ENCODE results near the gene ELAVL2. TPM values are rescaled to one million over a fixed set of nuclear protein-coding genes. Genes with fewer than 3 reads are reported as not detected.

The ELAVL2 gene
- total RNA-seq, 4 donors from 2014 or later, result under 0.01 to 1.4 (median 0.84) TPM

DNA sequence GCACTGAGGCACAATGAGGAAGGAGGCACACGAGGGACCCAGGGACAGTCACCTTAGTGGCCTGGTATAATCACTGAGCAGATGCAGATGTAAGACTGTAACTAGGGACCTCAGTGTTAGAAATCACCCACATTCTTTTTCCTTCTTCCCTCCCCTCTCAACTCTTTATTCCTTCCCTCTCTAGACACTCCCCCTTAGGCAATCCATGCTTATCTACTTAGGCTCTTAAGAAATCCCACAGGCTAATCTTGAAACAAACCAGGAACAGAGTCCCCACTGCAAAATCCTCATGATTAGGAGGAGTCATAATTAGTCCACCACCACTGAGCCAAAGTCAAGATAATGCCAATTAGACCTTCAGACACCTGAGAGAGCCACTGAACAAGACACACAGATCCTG, 84.7 kb downstream of the ELAVL2 start:
- no peak for DNase-seq (ENCODE audit: extremely low spot score)
- TF ChIP-seq POLR2AphosphoS5 (IDR thresholded peaks at IDR 0.05) (no peak), EP300 (IDR thresholded peaks at IDR 0.05) (no peak), POLR2A (IDR thresholded peaks at IDR 0.05; ENCODE audit: low read depth) (no peak)
- TF ChIP-seq, protein P1, sequence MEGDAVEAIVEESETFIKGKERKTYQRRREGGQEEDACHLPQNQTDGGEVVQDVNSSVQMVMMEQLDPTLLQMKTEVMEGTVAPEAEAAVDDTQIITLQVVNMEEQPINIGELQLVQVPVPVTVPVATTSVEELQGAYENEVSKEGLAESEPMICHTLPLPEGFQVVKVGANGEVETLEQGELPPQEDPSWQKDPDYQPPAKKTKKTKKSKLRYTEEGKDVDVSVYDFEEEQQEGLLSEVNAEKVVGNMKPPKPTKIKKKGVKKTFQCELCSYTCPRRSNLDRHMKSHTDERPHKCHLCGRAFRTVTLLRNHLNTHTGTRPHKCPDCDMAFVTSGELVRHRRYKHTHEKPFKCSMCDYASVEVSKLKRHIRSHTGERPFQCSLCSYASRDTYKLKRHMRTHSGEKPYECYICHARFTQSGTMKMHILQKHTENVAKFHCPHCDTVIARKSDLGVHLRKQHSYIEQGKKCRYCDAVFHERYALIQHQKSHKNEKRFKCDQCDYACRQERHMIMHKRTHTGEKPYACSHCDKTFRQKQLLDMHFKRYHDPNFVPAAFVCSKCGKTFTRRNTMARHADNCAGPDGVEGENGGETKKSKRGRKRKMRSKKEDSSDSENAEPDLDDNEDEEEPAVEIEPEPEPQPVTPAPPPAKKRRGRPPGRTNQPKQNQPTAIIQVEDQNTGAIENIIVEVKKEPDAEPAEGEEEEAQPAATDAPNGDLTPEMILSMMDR (IDR thresholded peaks at IDR 0.05), result no peak
- Histone ChIP-seq H3K27ac (replicated peaks in 1 of 4) (no peak overlapping the region), H3K9me3 (no peaks in the 10 kb centered on the region), H3K27me3 (no peaks in the 10 kb centered on the region), H3K4me1 (peaks cover 0 to 11% (median 3%) of the 10 kb centered on the region in 4 donors), H3K4me3 (no peak overlapping the region), H3K36me3 (no peaks in the 10 kb centered on the region)
- 80% methylated on average over 1 of the region's 1 CpG for WGBS
- intact Hi-C loops (cut with DNase I), result no loop called here

- Histone ChIP-seq H3K4me3 (no peak overlapping the region), H3K27me3 (no peaks in the 10 kb centered on the region), H3K9me3 (no peaks in the 10 kb centered on the region), H3K4me1 (peaks cover 0 to 11% (median 3%) of the 10 kb centered on the region in 4 donors), H3K27ac (replicated peaks in 1 of 4) (no peak overlapping the region), H3K36me3 (no peaks in the 10 kb centered on the region)
- WGBS, result 77% methylated on average over 2 of the region's 2 CpGs
- no peak for DNase-seq (ENCODE audit: extremely low spot score)
- TF ChIP-seq POLR2AphosphoS5 (IDR thresholded peaks at IDR 0.05) (no peak), POLR2A (IDR thresholded peaks at IDR 0.05; ENCODE audit: low read depth) (no peak), EP300 (IDR thresholded peaks at IDR 0.05) (no peak)
- TF ChIP-seq, protein P1 (IDR thresholded peaks at IDR 0.05), result no peak
- intact Hi-C loops (cut with DNase I), result no loop called here
Observed at GRCh38 chr9:23740531-23740930, 85.5 kb downstream of the ELAVL2 start.

GRCh38 chr9:23739753-23740152, 86.3 kb downstream of the ELAVL2 start:
- TF ChIP-seq, protein P1 (IDR thresholded peaks at IDR 0.05), result no peak
- TF ChIP-seq POLR2AphosphoS5 (IDR thresholded peaks at IDR 0.05) (no peak), EP300 (IDR thresholded peaks at IDR 0.05) (no peak), POLR2A (IDR thresholded peaks at IDR 0.05; ENCODE audit: low read depth) (no peak)
- intact Hi-C loops (cut with DNase I), result no loop called here

GRCh38 chr9:23736293-23736692, 89.7 kb downstream of the ELAVL2 start:
- no peaks in the 10 kb centered on the region for H3K27me3 ChIP-seq
- no peaks in the 10 kb centered on the region for H3K4me1 ChIP-seq
- no peaks in the 10 kb centered on the region for H3K9me3 ChIP-seq
- intact Hi-C loops (cut with DNase I), result no loop called here
- no peak overlapping the region for H3K27ac ChIP-seq (replicated peaks in 1 of 4)
- WGBS, result 87% methylated on average over 5 of the region's 5 CpGs
- TF ChIP-seq, protein P1 (IDR thresholded peaks at IDR 0.05), result no peak
- no peak for TF ChIP-seq POLR2AphosphoS5 (IDR thresholded peaks at IDR 0.05)
- no peak for TF ChIP-seq EP300 (IDR thresholded peaks at IDR 0.05)
- TF ChIP-seq POLR2A (IDR thresholded peaks at IDR 0.05; ENCODE audit: low read depth), result no peak
- H3K36me3 ChIP-seq, result no peaks in the 10 kb centered on the region
- DNase-seq (ENCODE audit: extremely low spot score), result no peak
- H3K4me3 ChIP-seq, result no peak overlapping the region

More at GRCh38 chr9:23739753-23740152, 86.3 kb downstream of the ELAVL2 start:
- H3K4me1 ChIP-seq, result peaks cover 0 to 11% (median 3%) of the 10 kb centered on the region in 4 donors
- H3K4me3 ChIP-seq, result no peak overlapping the region
- 82% methylated on average over 3 of the region's 3 CpGs for WGBS
- no peaks in the 10 kb centered on the region for H3K36me3 ChIP-seq
- H3K27me3 ChIP-seq, result no peaks in the 10 kb centered on the region
- DNase-seq (ENCODE audit: extremely low spot score), result no peak
- no peaks in the 10 kb centered on the region for H3K9me3 ChIP-seq
- H3K27ac ChIP-seq (replicated peaks in 1 of 4), result no peak overlapping the region

GRCh38 chr9:23733495-23734078, 92.5 kb downstream of the ELAVL2 start:
- no peak for DNase-seq (ENCODE audit: extremely low spot score)
- intact Hi-C loops (cut with DNase I), result no loop called here
- H3K9me3 ChIP-seq, result no peaks in the 10 kb centered on the region
- H3K4me1 ChIP-seq, result no peaks in the 10 kb centered on the region
- 92% methylated on average over 2 of the region's 2 CpGs for WGBS
- TF ChIP-seq EP300 (IDR thresholded peaks at IDR 0.05), result no peak
- TF ChIP-seq POLR2A (IDR thresholded peaks at IDR 0.05; ENCODE audit: low read depth), result no peak
- TF ChIP-seq POLR2AphosphoS5 (IDR thresholded peaks at IDR 0.05), result no peak
- TF ChIP-seq, protein P1 (IDR thresholded peaks at IDR 0.05), result no peak
- H3K4me3 ChIP-seq, result no peak overlapping the region
- no peaks in the 10 kb centered on the region for H3K27me3 ChIP-seq
- H3K27ac ChIP-seq (replicated peaks in 1 of 4), result no peak overlapping the region
- H3K36me3 ChIP-seq, result no peaks in the 10 kb centered on the region
